C1 segment of cervical spinal cord (tissue), 14 donors: ENCODE data around the gene THY1.
"Not testable (repeated sequence)": the region's sequence is repeated elsewhere in the genome, so short reads cannot be mapped to it uniquely, and the experiment has no call there.

ENCODE experiments used
- DNase-seq, 14 donors: peaks; one replicate each; lab custom pipeline; 2025; lab: John Stamatoyannopoulos, UW

THY1 gene

GRCh38 chr11:119418759-119419158 lies 4.2 kb downstream of the THY1 start:
- DNase-seq = no peak

GRCh38 chr11:119417726-119418540 lies 5.0 kb downstream of the THY1 start:
- DNase-seq = no peak

- DNase-seq = no peak
Measured at GRCh38 chr11:119416606-119417580, 6.1 kb downstream of the THY1 start.

- DNase-seq = no peak
Measured at GRCh38 chr11:119415966-119416365, 7.0 kb downstream of the THY1 start.

GRCh38 chr11:119415517-119415916 lies 7.5 kb downstream of the THY1 start:
- DNase-seq = no peak

GRCh38 chr11:119414734-119415133 lies 8.2 kb downstream of the THY1 start:
- DNase-seq = no peak

GRCh38 chr11:119414321-119414720 lies 8.7 kb downstream of the THY1 start:
- DNase-seq = no peak

- DNase-seq = no peak
Measured at GRCh38 chr11:119412072-119412471, 10.9 kb downstream of the THY1 start.

- DNase-seq = no peak
Measured at GRCh38 chr11:119410501-119410900, 12.5 kb downstream of the THY1 start.

GRCh38 chr11:119409731-119410130 lies 13.2 kb downstream of the THY1 start:
- DNase-seq = no peak

- DNase-seq = no peak
Measured at GRCh38 chr11:119406005-119406404, 17.0 kb downstream of the THY1 start.

GRCh38 chr11:119405448-119405847 lies 17.5 kb downstream of the THY1 start:
- not testable (repeated sequence) for DNase-seq

GRCh38 chr11:119404872-119405271 lies 18.1 kb downstream of the THY1 start:
- DNase-seq = no peak

GRCh38 chr11:119403021-119403420 lies 20.0 kb downstream of the THY1 start:
- no peak for DNase-seq

GRCh38 chr11:119402470-119402869 lies 20.5 kb downstream of the THY1 start:
- no peak for DNase-seq

GRCh38 chr11:119400860-119401259 lies 22.1 kb downstream of the THY1 start:
- DNase-seq = no peak

GRCh38 chr11:119397740-119398139 lies 25.2 kb downstream of the THY1 start:
- no peak for DNase-seq

- DNase-seq = no peak
Measured at GRCh38 chr11:119396835-119397234, 26.1 kb downstream of the THY1 start.

GRCh38 chr11:119391275-119391674 lies 31.7 kb downstream of the THY1 start:
- DNase-seq = no peak

GRCh38 chr11:119389611-119390254 lies 33.2 kb downstream of the THY1 start:
- no peak for DNase-seq

- no peak for DNase-seq
Measured at GRCh38 chr11:119388103-119388502, 34.9 kb downstream of the THY1 start.

- no peak for DNase-seq
Measured at GRCh38 chr11:119384332-119384731, 38.6 kb downstream of the THY1 start.
